NCI-H2107 treated with DMSO at 0.1 percent for 48 hours (cell line): ENCODE results near the gene PFN1.

Experiments used
- DNase-seq: peaks from one replicate; lab custom pipeline; 2025; ENCODE audit not compliant: unreplicated experiment; lab: John Stamatoyannopoulos, UW

The PFN1 gene

DNA sequence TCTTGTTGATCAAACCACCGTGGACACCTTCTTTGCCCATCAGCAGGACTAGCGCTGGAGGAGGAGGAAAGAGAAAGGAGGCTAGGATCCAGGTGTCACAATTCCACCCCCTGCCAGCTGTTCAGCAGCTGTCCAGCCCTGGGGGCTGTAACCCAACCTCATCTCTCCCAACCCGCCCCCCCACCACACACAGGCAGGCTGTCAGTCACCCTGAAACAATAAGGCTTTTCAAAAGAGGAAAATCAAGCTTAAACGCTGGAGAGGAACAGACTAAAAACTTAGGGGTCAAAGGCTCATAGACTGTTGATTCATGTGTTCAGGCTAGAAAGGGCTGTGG is 2.4 kb downstream of the PFN1 start:
- DNase-seq: no peak

DNA sequence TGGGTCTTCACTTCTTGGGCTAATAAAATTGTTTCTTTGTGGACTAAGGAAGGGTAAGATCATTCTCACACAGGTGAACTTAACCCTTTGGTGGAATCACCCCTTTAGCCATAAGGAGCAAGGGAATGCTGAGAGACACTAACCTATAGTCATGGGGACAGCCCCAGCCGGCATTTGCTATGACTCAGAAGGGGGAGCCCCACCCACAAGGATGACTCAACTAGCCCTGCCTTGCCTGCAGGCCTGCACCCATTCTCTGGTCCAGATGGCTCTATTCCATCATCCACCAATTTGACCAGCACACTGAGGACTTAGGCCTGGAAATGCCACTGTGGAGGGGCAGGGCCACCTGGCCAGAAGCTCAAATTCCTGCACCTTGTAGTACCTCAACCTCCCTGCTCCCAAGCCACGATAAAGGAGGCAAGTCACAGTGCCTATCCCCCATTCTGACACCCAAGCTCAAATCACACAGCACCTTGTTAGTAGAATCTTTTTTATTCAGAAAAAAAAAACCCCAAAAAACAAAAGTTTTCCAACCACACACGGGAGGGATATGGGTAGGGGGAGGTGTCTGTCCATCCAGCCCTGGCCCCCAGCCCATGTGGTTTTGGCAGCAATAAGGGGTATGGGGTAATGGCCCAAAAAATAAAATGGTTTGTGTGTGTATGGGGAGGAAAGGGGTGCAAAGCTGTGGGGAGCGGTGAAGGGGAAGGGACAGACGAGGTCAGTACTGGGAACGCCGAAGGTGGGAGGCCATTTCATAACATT is 3.0 kb downstream of the PFN1 start:
- no peak for DNase-seq

DNA sequence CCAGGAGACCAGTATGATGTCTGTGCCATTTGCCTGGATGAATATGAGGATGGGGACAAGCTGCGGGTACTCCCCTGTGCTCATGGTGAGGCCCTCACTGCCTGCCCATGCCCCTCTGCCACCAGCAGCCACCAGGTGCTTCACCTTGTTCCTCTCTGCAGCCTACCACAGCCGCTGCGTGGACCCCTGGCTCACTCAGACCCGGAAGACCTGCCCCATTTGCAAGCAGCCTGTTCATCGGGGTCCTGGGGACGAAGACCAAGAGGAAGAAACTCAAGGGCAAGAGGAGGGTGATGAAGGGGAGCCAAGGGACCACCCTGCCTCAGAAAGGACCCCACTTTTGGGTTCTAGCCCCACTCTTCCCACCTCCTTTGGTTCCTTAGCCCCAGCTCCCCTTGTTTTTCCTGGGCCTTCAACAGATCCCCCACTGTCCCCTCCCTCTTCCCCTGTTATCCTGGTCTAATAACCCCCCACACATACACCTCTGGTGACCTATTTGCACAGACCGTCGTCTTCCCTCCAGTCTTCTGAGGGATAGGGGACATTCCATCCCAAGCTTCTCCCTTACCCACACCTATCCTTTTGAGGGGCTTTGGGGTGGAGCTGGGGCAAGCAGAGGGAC is 3.7 kb downstream of the PFN1 start:
- no peak for DNase-seq

DNA sequence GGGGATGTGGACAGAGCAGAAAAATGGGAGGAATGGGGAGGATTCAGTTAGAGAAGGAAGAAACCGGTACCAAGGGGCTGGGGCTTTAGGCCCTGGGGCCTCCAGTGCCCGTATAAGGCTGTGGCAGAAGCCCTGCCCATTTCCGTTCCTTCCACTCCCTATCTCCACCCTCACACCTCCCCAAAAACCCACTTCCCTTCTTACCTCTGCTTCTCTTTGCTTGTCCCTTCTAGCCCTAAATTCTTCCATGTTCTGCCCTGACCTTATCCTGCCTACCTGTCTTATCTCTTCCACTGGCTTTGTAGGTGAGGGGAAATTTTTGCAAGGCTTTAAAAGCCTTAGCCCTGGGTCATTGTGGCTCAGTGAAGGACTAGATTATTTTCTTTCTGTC is 4.2 kb downstream of the PFN1 start:
- no peak for DNase-seq

DNA sequence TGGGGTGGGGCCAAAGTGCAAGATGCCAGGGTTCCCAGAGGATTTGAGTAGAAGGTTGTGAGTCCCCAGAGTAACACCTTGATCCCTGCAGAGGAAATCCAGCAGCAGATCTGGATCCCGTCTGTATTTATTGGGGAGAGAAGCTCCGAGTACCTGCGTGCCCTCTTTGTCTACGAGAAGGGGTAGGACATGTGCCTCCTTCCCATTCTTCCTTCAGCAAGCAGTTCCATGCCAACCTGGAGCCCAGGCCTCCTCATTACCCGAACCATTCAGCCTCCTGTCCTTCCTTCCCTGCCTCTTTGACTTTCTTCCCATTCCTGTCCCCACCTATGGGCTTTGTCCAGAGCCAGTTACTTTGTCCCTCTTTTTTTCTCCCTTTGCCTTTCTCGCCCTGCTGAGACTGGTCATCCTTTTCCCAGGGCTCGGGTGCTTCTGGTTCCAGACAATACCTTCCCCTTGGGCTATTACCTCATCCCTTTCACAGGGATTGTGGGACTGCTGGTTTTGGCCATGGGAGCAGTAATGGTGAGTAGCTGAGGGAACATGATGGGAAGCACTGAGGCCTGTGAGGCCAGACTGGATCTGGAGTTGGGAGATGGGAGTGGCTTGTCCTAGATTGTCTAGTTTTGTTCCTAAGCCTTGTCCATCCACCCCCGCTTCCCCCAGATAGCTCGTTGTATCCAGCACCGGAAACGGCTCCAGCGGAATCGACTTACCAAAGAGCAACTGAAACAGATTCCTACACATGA is 5.4 kb downstream of the PFN1 start:
- no peak for DNase-seq

DNA sequence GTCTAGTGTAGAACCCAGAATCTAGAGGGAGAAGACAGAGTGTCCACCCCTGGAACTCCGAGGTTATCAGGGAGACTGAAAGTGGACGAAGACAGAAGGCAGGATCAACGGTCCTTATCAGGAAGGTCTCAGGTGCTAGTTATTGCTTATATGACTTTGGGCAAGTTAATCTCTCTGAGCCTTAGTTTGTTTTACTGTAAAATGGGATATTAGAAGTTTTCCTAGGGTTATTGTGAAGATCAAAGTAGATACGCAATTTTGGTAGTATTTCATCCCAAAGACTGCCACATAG is 7.1 kb downstream of the PFN1 start:
- DNase-seq: no peak

DNA sequence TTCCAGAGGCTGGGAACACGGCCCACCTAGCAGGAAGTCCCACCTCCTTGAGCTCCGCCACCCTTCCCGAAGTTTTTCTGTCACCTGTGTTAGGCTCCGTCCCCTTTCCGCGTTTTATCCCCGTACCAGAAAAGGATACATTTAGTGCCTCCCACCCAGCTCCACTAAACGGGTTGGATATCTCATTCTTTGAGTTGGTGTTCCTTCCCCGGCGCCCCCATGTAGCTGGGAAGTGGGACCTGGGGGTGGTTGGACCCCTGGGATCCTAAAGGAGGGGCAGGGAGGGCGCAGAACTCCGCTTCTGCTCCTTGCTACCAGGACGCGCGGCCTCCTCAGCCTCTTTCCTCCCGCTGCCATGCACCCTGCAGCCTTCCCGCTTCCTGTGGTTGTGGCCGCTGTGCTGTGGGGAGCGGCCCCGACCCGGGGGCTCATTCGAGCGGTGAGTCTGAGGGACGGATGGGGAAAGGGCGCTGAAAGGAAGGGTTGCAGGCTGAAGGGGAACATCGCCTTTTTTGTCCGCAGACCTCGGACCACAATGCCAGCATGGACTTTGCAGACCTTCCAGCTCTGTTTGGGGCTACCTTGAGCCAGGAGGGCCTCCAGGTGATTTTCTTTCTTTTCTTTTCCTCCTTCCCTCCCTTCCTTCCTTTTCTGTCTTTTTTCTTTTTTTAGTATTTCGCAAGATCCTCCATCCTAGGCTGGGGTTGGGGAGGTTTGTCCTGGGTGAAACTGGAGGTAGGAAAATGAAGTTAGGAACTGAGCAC is 7.6 kb downstream of the PFN1 start:
- DNase-seq: no peak

DNA sequence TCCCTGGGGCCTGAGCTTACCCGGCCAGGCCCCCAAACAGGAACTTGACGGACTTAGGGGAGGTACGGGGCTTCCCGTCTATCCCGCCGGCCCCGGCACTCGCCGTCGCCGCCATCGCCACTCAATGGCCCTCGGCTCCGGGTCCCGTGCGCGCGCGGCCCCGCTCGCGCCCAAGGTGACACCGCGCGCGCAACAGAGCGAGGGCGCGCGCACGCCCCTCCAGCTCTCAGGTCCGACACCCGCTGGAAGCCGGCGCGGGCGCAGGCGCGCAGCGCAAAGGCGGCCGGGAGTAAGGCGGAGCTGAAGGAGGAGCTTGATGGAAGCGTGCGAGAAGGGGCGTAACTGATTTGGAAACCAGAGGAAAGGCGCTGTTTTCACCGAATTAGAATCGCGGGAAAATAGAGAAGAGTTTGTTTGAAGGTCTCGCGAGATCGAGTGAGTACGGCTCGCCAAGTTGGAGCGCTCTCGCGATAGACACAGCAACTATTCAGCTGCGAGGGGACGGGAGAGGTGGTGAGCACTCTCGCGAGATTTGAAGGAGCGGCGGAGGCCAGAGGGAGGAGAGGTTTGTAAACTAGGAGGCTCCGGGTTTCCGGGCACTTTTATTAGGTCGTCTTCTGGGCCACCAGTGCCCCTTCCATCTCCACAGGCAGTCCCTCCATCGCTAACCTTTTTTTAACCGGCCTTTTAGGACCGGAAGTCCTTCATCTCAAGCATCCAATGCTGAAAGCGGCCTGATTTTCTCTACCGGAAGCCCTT is 8.4 kb downstream of the PFN1 start, which contains the start of the genes RNF167 and SLC25A11:
Gene RNF167, plus strand, starts transcription at position 473 of the 759 bp plus-strand sequence. CDS start 642 bp downstream, outside the sequence.
Gene SLC25A11, minus strand, starts transcription at position 251 of the 759 bp plus-strand sequence. Its CDS starts 136 bp downstream, at position 115.
- DNase-seq: peak; percentile 82

DNA sequence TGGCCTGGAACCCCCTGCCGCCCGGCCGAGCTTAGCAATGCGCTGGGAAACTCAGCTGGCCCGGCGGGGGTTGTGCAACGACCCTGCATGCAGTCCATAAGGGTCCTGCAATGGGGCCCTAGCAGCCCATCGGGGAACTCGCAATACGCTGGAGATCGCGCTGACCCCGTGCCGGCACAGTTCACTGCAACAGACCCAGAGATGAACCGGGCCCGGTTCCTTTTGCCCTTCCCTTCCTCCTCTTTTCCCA is 8.9 kb downstream of the PFN1 start:
- no peak for DNase-seq

DNA sequence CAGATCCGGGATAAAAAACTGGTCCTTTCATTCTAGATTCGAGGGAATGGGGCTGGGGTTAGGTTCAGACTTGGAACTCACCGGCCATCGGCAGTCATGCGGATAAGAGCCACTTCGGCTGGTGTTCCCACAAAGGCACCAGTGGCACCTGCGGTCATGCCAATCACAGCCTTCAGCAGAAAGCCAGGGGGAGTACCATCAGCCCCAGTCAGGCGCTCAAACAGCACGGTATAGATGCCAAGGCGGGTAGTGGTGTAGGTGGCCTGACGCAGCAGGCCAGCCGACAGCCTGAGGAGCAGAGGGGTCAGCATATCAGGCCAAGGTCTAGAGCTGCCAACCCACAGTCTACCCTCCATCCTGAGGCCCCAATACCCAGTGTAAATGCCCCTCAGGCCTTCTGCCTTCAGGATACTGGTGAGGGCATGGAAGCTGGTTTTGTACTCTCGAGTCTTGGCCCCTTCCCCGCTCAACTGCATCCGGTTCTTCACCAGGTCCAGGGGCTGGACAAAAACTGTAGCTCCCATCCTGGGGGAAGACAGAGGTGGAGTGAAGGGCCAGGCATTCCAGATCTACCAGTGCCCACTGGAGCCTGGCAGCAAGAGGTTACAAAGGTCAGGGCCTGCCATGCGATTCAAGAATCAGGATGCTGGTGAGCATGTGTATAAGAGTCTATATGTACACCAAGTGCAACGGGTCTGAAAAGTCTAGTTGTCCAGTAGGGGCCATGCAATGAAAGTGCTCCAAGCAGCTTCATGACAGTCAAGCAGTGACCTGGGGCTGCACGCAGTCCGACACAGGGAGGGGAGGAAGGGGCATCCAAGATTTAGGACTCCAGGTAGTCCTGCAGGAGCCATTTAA is 9.4 kb downstream of the PFN1 start:
- no peak for DNase-seq

DNA sequence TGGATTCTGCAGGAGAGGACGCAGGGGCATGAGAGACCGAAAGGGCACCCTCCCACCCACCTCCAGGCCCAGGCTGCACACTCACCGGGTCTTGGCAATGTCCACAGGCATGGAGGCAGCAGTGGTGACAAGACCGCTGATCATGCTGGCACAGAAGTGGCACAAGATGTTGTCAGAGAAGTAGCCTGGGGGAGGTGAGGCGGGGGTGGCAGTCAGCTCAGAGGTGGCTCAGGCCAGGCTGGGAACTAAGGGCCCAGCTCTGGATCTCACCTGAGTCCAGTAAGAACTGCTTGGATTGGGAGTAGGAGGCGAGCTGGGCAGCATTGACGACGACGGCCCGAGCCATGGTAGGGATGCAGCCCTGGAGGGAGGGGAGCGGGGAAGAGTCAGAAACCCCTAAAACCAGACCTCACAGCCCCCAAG is 10.2 kb downstream of the PFN1 start:
- DNase-seq: no peak

DNA sequence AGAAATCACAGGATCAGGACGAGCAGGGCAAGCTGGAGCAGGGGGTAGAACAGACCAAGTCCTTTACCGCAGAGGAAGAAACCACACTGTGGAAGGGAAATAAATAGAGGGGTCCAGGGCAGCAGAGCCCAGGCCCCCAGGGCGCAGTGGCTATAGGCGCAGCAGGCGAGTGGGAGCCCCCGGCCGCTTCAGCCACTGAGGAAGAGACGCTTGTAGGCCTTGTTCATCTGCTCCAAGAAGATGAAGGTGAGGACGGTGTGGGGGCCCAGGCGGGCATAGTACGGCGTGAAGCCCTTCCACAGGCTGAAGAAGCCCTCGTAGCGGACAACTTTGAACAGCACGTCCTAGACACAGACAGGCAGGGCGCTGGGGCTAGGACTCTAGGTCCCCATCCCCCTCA is 10.8 kb downstream of the PFN1 start:
- no peak for DNase-seq

DNA sequence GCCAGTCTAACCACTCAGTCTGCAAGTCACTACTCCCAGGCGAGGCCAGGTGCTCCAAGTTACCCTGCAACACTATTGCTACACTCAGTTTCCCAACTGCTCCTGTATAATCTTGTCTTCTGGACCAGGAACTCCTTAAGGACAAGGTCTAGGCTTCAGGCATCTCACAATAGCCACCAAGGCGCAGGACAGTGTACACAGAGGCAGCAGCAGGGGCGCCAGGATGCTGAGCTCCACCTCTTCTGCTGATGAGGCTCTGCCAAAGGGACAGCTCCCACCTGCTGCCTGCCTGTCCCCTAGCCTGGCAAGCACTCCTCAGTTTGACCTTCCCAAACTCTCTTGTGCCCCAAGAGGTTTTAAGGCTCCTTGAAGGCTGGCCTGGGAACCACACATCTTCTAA is 11.9 kb downstream of the PFN1 start:
- DNase-seq: no peak

DNA sequence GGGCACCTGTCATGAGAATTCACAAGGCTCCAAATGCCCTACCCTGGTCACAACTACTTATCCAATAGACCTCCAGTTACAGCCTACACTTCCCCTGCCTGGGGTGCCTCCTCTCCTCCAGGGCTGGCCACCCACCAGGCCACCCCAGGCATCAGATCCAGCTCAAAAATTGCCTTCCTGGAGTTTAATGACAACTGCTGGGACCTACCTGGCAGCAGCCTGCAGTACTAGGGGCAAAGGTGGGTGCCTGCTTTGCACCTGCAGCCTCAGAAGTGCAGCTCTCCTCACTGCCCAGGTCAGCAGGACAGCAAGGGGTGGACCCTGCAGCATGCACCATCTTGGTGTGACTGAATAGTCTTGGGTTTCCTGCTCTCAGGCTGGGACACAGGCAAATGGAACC is 12.7 kb downstream of the PFN1 start:
- DNase-seq: no peak

DNA sequence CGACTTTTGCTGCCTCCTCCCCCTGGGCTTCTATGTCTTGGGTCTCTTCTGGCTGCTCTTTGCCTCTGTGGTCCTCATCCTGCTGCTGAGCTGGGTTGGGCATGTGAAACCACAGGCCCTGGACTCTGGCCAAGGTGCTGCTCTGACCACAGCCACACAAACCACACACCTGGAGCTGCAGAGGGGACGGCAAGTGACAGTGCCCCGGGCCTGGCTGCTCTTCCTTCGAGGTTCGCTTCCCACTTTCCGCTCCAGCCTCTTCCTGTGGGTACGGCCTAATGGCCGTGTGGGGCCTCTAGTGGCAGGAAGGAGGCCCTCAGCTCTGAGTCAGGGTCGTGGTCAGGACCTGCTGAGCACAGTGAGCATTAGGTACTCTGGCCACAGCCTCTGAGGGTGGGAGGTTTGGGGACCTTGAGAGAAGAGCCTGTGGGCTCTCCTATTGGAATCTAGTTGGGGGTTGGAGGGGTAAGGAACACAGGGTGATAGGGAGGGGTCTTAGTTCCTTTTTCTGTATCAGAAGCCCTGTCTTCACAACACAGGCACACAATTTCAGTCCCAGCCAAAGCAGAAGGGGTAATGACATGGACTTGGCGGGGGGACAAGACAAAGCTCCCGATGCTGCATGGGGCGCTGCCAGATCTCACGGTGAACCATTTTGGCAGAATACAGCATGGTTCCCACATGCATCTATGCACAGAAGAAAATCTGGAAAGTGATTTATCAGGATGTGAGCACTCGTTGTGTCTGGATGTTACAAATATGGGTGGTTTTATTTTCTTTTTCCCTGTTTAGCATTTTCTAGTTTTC is 14.0 kb downstream of the PFN1 start:
- DNase-seq: no peak

DNA sequence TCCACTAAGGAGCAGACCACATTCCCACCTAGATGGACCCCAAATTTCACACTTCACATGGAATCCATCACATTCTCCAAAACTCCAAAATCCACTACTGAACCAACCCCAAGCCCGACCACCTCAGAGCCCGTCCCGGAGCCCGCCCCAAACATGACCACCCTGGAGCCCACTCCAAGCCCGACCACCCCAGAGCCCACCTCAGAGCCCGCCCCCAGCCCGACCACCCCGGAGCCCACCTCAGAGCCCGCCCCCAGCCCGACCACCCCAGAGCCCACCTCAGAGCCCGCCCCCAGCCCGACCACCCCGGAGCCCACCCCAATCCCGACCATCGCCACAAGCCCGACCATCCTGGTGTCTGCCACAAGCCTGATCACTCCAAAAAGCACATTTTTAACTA is 14.7 kb downstream of the PFN1 start:
- DNase-seq: no peak

DNA sequence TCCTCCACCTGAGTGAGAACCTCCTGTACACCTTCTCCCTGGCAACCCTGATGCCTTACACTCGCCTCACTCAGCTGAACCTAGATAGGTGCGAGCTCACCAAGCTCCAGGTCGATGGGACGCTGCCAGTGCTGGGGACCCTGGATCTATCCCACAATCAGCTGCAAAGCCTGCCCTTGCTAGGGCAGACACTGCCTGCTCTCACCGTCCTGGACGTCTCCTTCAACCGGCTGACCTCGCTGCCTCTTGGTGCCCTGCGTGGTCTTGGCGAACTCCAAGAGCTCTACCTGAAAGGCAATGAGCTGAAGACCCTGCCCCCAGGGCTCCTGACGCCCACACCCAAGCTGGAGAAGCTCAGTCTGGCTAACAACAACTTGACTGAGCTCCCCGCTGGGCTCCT is 15.6 kb downstream of the PFN1 start:
- no peak for DNase-seq

DNA sequence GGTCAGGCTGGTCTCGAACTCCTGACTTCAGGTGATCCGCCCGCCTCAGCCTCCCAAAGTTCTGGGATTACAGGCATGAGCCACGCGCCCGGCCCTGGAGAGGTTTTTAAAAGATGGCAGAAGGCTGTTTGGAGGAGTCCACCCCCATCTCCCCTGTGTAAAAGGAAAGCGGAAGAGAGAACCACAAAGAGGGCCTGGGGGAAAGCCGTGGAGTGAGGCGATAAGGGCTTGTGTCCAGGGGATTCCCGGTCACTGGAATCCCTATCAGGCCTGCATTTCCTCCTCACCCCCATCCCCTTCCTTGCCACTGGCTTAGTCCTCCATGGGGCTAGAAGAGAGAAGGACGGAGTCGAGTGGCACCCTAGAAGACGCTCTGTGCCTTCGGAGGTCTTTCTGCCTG is 16.4 kb downstream of the PFN1 start, which contains the start of gene GP1BA:
Gene GP1BA, plus strand, starts transcription at position 315 of the 400 bp plus-strand sequence. CDS start 328 bp downstream, outside the sequence.
- no peak for DNase-seq

DNA sequence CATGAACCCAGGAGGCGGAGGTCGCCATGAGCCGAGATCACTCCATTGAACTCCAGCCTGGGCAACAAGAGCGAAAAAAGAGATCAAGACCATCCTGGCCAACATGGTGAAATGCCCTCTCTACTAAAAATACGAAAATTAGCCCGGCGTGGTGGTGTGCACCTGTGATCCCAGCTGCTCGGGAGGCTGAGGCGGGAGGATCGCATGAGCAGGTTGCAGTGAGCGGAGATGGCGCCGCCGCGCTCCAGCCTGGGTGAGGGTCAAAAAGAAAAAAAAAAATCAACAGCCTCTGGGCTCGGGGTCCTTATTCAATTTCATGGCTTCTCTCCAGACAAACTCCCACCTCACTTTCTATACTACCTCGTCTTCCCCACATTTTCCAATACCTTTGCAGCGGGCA is 19.4 kb downstream of the PFN1 start:
- DNase-seq: no peak
